Right atrium auricular region (tissue), 2 donors: ENCODE measurements around the gene CROCC2. TPM values are rescaled to one million over a fixed set of nuclear protein-coding genes. Genes with fewer than 3 reads are reported as not detected.

ENCODE experiments used
- DNase-seq: peaks from one replicate; pipeline ENCODE4 v3.0.0-alpha.2; 2019; ENCODE audit warnings: low spot score
- H3K27ac ChIP-seq, 2 donors: fragments of 200-600 bp; sonication (generic); 1 replicate in 1 of 2; 2 replicates in 1 of 2; pipeline ENCODE4 v1.5.1; 2016 to 2019
- H3K27me3 ChIP-seq, 2 donors: fragments of 200-600 bp; sonication (generic); one replicate each; pipeline versions ENCODE4 v1.5.1 to v1.6.0; 2017 to 2019
- H3K36me3 ChIP-seq: fragments of 200-600 bp; sonication (generic); one replicate; pipeline ENCODE4 v1.5.1; 2016
- H3K4me1 ChIP-seq, 2 donors: fragments of 200-600 bp; sonication (generic); one replicate each; pipeline versions ENCODE4 v1.5.1 to v1.6.0; 2017 to 2019
- H3K4me3 ChIP-seq, 2 donors: fragments of 200-600 bp; sonication (generic); 1 replicate in 1 of 2; 2 replicates in 1 of 2; pipeline ENCODE4 v1.5.1; 2017 to 2019; ENCODE audit warnings: mild to moderate bottlenecking in 1 of 2, moderate library complexity in 1 of 2
- H3K9me3 ChIP-seq, 2 donors: fragments of 200-600 bp; sonication (generic); one replicate each; pipeline ENCODE4 v1.5.1; 2019
- CTCF ChIP-seq, 2 donors: fragments of 200-600 bp; sonication (generic); IDR thresholded peaks; one replicate each; pipeline ENCODE4 v1.5.1; 2019; ENCODE audit warnings: antibody characterized with exemption in 2 of 2
- total RNA-seq, 2 donors: library from RNA; depleted of rRNA; stranded (reverse); fragments of >200 nt; gene quantifications; one replicate each; pipeline ENCODE4 v1.1.0, GENCODE V29; 2016

The CROCC2 gene
- total RNA-seq, 2 donors from 2014 or later, result not detected

- H3K4me3 ChIP-seq, result no peak overlapping the region
- peak overlapping the region in 1 of 2 donors; percentile 47 for H3K27ac ChIP-seq
- no peaks in the 10 kb centered on the region for H3K9me3 ChIP-seq
- no peak for TF ChIP-seq CTCF (IDR thresholded peaks at IDR 0.05)
- no peaks in the 10 kb centered on the region for H3K36me3 ChIP-seq
- H3K4me1 ChIP-seq, result peaks cover 0 to 26% of the 10 kb centered on the region in 2 donors
- DNase-seq, result peak; percentile 34
- H3K27me3 ChIP-seq, result no peaks in the 10 kb centered on the region
Observed at GRCh38 chr2:240956935-240957655, 51.0 kb downstream of the CROCC2 start.

GRCh38 chr2:240957656-240958365 lies 51.7 kb downstream of the CROCC2 start:
- TF ChIP-seq CTCF (IDR thresholded peaks at IDR 0.05), result no peak
- peaks cover 0 to 32% of the 10 kb centered on the region in 2 donors for H3K4me1 ChIP-seq
- no peaks in the 10 kb centered on the region for H3K36me3 ChIP-seq
- DNase-seq, result peak; percentile 61
- H3K9me3 ChIP-seq, result no peaks in the 10 kb centered on the region
- no peaks in the 10 kb centered on the region for H3K27me3 ChIP-seq
- peak overlapping the region; percentile 21 to 47 for H3K27ac ChIP-seq
- no peak overlapping the region for H3K4me3 ChIP-seq

GRCh38 chr2:240958366-240959213 lies 52.5 kb downstream of the CROCC2 start:
- no peaks in the 10 kb centered on the region for H3K27me3 ChIP-seq
- H3K9me3 ChIP-seq, result no peaks in the 10 kb centered on the region

GRCh38 chr2:240959214-240959940 lies 53.2 kb downstream of the CROCC2 start:
- H3K27me3 ChIP-seq, result no peaks in the 10 kb centered on the region
- peak; percentile 57 for DNase-seq
- H3K4me3 ChIP-seq, result no peak overlapping the region
- no peak for TF ChIP-seq CTCF (IDR thresholded peaks at IDR 0.05)
- H3K36me3 ChIP-seq, result no peaks in the 10 kb centered on the region
- H3K9me3 ChIP-seq, result no peaks in the 10 kb centered on the region
- no peak overlapping the region for H3K27ac ChIP-seq
- H3K4me1 ChIP-seq, result peaks cover 0 to 32% of the 10 kb centered on the region in 2 donors

More at GRCh38 chr2:240958366-240959213, 52.5 kb downstream of the CROCC2 start:
- Histone ChIP-seq H3K4me1 (peaks cover 0 to 32% of the 10 kb centered on the region in 2 donors), H3K36me3 (no peaks in the 10 kb centered on the region), H3K27ac (peak overlapping the region; percentile 21 to 47), H3K4me3 (no peak overlapping the region)
- DNase-seq, result peak; percentile 52
- no peak for TF ChIP-seq CTCF (IDR thresholded peaks at IDR 0.05)

GRCh38 chr2:240959941-240960308 lies 53.8 kb downstream of the CROCC2 start:
- Histone ChIP-seq H3K4me3 (no peak overlapping the region), H3K9me3 (no peaks in the 10 kb centered on the region), H3K27me3 (no peaks in the 10 kb centered on the region), H3K27ac (no peak overlapping the region), H3K4me1 (peaks cover 0 to 32% of the 10 kb centered on the region in 2 donors), H3K36me3 (no peaks in the 10 kb centered on the region)
- no peak for TF ChIP-seq CTCF (IDR thresholded peaks at IDR 0.05)
- DNase-seq, result peak; percentile 56
